ENCODE measurements around the gene GPR158. TPM values are rescaled to one million over a fixed set of nuclear protein-coding genes. Genes with fewer than 3 reads are reported as not detected.

Gene GPR158
- total and polyA plus RNA-seq, 2 of the 8 experiments (the other 6 are each of a cell fraction or from before 2014, with no cell fraction given): 0.14 to 0.78 TPM

DNA sequence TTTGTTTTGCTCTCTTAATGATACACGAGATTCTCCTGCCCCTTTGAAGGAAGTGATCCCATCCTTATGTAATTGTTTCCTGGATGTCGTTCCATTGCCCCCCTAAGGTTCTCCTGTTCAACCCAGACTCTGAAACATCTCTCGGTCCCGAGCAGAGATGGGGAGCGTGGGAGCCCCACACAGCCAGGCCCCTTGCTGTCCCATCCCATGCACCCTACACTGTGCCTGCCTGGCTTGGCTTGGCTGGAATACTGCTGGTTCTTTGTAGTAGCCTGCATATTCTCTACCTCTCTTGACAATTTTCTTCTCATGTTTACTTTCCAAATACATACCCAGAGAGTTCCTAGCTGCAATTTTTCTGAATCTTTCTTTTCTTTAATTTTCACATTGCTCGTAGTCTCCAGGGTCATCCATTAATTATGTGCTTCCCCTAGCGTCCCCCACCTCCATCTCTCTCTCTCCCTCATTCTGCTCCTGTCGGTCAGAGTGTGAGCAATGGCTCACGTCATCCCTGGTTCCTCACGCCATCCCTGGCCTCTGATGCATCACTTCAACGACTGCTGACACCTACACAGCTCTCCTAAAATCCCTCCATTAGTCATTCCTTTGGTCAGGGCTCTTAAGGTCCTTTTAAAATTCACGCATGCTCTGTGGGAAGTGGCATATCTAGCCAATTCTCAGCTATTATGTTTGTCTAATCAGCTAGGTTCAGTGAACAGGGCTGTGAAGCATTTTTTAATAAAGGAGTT lies 32.5 kb upstream of the GPR158 start (continued):
- TF ChIP-seq TCF12 (IDR thresholded peaks at IDR 0.05; ENCODE audit: low read depth, low read length): no peak
